GM12875 (cell line): ENCODE measurements around the gene ATG16L2.

Source experiments
- H3K4me3 ChIP-seq: one replicate; pipeline ENCODE4 v1.5.1; 2011; ENCODE audit warnings: low read depth, low read length, control low read depth
- TF ChIP-seq, protein P1 (sequence below): IDR thresholded peaks from 2 replicates; pipeline ENCODE4 v1.5.1; 2011; ENCODE audit warnings: low read depth, mild to moderate bottlenecking, control low read depth, inconsistent platforms, low read length, moderate library complexity, borderline replicate concordance; ENCODE audit not compliant: insufficient read depth

Gene ATG16L2

GRCh38 chr11:72842126-72842525 lies 27.9 kb downstream of the ATG16L2 start:
- TF ChIP-seq, protein P1, sequence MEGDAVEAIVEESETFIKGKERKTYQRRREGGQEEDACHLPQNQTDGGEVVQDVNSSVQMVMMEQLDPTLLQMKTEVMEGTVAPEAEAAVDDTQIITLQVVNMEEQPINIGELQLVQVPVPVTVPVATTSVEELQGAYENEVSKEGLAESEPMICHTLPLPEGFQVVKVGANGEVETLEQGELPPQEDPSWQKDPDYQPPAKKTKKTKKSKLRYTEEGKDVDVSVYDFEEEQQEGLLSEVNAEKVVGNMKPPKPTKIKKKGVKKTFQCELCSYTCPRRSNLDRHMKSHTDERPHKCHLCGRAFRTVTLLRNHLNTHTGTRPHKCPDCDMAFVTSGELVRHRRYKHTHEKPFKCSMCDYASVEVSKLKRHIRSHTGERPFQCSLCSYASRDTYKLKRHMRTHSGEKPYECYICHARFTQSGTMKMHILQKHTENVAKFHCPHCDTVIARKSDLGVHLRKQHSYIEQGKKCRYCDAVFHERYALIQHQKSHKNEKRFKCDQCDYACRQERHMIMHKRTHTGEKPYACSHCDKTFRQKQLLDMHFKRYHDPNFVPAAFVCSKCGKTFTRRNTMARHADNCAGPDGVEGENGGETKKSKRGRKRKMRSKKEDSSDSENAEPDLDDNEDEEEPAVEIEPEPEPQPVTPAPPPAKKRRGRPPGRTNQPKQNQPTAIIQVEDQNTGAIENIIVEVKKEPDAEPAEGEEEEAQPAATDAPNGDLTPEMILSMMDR: no peak
- no peak overlapping the region for H3K4me3 ChIP-seq

- no peak overlapping the region for H3K4me3 ChIP-seq
- TF ChIP-seq, protein P1: no peak
Observed at GRCh38 chr11:72842653-72843330, 28.6 kb downstream of the ATG16L2 start.

DNA sequence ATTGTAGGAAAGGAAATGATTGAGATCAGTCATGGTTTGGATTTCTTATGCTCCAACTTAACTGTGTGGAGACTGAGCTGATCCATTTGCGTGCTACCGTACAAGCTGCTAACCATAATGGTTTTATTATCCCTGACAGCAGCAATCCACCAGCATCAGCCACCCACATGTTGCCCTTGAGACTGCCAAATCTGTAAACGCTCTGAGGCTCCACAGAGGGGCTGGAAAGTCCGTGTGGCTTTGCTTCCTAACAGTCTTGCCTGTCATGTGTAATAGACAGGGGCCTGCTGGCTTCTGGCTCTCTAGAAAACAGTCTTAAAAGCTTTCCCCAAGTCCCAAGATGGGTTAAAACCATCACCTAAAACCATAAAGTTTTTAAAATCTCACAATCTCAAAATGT lies 30.1 kb downstream of the ATG16L2 start:
- H3K4me3 ChIP-seq: no peak overlapping the region
- TF ChIP-seq, protein P1: no peak

- TF ChIP-seq, protein P1: peak; percentile 51; the same call in 1 of the 2 replicates
- no peak overlapping the region for H3K4me3 ChIP-seq
Observed at GRCh38 chr11:72848846-72849466, 34.7 kb downstream of the ATG16L2 start.

- H3K4me3 ChIP-seq: no peak overlapping the region
- TF ChIP-seq, protein P1: no peak
Observed at GRCh38 chr11:72850832-72851231, 36.6 kb downstream of the ATG16L2 start.

- H3K4me3 ChIP-seq: no peak overlapping the region
- TF ChIP-seq, protein P1: no peak
Observed at GRCh38 chr11:72851726-72852125, 37.5 kb downstream of the ATG16L2 start.

DNA sequence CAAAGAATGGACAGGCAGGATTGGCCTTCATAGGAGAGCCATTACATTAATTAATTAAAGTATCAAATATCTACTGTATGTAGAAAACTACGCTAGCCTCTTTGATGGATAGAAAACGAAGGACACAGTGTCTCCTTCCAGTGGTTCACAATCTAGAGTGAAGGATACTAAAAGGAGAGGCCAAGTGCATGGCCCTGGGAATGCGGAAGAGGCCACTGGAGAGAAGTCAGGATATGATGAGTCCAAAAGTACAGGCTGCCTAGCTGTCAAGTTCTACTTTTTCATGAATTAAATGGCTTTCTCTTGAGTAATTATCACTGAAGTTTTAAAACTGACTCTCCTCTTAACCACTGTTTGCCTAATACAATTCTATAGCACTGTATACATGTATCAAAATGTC lies 41.9 kb downstream of the ATG16L2 start:
- TF ChIP-seq, protein P1: no peak
- no peak overlapping the region for H3K4me3 ChIP-seq
